Astrocyte of the spinal cord (primary cell): ENCODE measurements around the gene CLDN6.
"Not testable (repeated sequence)": the region's sequence is repeated elsewhere in the genome, so short reads cannot be mapped to it uniquely, and the experiment has no call there.

Experiments used
- DNase-seq: peaks from one replicate; pipeline ENCODE4 v3.0.0; 2011; ENCODE audit warnings: low read depth, low spot score
- H3K4me3 ChIP-seq: 2 replicates; pipeline ENCODE4 v1.5.1; 2011; ENCODE audit warnings: low read depth, mild to moderate bottlenecking, low read length, moderate library complexity
- in situ Hi-C: cut with HindIII; loops from 2 replicates; pipeline ENCODE4 v1.10.0; 2017; ENCODE audit warnings: low sequenced_read_pairs
- TF ChIP-seq, protein P1 (sequence below): IDR thresholded peaks from 2 replicates; pipeline ENCODE4 v1.5.1; 2012; ENCODE audit warnings: low read depth, mild to moderate bottlenecking, low read length, inconsistent platforms

CLDN6 gene

DNA sequence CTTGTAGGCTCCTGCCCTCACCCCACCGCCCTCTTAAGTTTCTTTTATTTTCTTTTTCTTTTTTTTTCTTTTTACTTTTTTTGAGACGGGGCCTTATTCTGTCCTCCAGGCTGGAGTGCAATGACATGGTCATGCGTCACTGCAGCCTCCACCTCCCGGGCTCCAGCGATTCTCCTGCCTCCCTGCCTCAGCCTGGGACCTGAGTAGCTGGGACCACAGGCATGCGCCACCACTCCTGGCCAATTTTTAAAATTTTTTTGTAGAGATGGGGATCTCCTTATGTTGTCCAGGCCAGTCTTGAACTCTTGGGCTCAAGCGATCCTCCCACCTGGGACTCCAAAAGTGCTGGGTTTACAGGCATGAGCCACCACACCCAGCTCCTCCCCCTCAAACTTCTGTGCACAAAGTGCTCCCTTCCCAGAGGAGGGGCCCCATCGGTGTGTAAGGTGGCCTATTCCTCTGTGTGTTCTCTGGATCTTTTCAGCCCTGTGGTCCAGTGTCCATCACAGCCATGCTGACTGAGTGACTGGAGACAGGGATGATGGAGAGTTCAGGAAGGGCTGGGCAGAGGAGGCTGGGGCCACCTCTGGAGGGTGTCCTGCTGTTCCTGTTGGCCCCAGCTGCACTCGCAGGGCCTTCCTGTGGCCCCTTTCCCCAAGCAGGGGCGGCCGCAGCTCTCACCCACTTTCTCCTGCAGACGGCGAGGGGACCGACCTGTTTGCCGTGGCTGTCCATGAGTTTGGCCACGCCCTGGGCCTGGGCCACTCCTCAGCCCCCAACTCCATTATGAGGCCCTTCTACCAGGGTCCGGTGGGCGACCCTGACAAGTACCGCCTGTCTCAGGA, 38.6 kb upstream of the CLDN6 start:
- DNase-seq, result no peak
- in situ Hi-C loops, result no loop called here
- no peak overlapping the region for H3K4me3 ChIP-seq
- TF ChIP-seq, protein P1, sequence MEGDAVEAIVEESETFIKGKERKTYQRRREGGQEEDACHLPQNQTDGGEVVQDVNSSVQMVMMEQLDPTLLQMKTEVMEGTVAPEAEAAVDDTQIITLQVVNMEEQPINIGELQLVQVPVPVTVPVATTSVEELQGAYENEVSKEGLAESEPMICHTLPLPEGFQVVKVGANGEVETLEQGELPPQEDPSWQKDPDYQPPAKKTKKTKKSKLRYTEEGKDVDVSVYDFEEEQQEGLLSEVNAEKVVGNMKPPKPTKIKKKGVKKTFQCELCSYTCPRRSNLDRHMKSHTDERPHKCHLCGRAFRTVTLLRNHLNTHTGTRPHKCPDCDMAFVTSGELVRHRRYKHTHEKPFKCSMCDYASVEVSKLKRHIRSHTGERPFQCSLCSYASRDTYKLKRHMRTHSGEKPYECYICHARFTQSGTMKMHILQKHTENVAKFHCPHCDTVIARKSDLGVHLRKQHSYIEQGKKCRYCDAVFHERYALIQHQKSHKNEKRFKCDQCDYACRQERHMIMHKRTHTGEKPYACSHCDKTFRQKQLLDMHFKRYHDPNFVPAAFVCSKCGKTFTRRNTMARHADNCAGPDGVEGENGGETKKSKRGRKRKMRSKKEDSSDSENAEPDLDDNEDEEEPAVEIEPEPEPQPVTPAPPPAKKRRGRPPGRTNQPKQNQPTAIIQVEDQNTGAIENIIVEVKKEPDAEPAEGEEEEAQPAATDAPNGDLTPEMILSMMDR, result no peak

DNA sequence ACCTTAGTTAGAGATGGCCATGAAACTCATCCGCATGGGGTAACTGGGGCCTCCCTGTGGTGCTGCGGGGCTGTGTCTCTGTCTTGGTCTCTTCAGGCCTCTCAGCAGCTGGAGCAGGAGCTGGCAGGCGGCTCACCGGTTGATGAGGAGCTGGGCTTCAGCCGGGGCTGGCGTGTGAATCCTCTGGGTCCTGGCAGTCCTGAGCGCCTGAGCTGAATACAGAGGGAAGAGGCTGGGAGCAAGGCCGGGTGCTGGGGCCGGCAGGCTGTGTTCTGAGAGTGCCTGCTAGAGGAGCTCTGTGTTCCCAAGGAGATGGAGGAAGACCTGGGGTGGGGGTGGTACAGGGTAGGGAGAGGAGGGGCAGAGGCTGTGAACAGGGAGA, 37.7 kb upstream of the CLDN6 start:
- in situ Hi-C loops, DNase-seq, H3K4me3 ChIP-seq: not testable (repeated sequence)

DNA sequence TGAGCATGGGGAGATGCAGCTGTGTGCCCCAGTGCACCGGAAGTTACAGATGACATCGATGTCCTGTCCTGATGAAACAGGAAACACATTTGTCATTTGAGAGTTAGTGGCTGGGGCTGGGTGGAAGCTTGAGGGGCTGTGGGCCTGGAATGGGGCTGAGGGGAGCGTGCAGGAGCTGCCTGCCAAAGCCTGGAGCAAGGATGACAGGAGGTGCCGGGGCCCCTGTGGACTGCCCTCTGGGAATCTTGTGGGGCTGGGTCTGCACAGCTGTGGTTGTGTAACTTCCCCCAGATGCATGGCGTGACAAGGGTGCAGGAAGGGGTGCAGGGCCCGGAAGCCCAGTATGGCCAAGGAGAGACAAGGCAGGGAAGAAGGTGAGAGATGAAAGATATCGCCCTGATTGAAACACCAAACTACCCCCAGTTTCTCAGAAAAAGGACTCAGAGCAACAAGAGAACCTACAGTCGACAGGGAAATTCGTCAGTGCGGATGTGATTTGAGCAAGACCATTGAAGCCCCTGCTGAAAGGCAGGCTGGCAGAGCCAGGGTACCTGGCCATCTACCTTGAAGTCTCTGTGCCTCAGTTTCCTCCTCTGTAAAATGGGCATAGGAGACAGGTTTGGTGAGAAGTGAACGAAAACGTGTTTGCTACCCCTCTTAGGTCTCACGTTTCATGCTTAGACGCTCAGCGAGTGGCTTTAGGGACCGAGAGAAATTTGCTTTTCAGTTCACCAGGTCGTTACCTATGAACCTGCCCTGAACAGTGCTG, 37.2 kb upstream of the CLDN6 start:
- DNase-seq, result no peak
- TF ChIP-seq, protein P1, result no peak
- H3K4me3 ChIP-seq, result no peak overlapping the region
- in situ Hi-C loops, result no loop called here

DNA sequence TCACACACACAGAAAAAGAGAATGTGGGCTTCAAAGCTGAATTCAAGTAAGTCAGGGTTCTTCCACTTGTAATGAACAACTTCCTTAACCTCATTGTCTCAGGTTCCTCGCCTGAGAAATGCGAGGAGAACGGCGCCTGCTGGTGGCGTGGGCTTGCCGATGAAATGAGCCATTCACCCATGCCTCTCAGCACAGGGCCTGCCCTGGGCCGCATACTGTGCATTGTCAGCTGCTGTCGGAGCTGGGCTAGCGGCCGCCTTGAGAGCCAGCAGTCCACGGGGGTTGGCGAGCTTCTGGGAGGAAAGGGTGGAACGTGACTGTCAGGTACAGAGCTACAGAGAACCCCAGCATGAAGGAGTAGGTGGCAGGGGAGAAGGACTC, 35.3 kb upstream of the CLDN6 start:
- in situ Hi-C loops, result not testable (repeated sequence)

DNA sequence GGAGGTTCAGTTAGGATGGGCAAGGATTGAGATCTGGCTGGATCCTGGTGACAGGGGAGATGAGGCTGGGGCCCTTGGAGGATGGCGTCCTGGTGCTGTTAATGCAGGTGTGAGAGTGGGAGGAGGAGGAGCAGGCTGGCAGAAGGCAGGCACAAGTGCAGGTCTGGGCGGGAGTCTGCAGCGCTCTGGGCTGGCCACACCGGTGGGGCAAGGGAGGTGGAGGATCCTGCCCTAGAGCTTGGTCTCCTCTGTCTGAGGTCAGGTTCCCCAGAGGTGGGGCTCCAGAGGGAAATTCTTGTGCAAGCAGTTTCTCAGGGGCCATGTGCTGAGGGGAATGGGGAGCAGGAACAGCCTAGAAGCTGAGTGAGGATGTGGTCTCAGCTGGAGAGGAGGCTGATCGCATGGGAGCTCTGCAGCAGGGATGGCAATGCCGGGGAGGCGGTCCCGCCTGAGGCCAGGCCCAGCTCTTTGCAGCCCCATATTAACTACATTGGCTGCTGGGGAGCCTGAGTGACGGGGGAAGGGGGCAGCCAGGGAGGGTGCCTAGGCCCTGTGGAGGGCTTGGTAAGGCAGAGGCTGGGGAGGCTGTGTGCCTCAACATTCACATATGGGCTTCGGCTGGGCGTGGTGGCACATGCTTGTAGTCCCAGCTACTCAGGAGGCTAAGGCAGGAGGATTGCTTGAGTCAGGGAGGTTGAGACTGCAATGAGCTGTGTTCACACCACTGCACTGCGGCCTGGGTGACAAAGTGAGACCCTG, 34.8 kb upstream of the CLDN6 start:
- H3K4me3 ChIP-seq, DNase-seq, in situ Hi-C loops: not testable (repeated sequence)

More for the DNA sequence above, 35.3 kb upstream of the CLDN6 start:
- not testable (repeated sequence) for DNase-seq, H3K4me3 ChIP-seq

DNA sequence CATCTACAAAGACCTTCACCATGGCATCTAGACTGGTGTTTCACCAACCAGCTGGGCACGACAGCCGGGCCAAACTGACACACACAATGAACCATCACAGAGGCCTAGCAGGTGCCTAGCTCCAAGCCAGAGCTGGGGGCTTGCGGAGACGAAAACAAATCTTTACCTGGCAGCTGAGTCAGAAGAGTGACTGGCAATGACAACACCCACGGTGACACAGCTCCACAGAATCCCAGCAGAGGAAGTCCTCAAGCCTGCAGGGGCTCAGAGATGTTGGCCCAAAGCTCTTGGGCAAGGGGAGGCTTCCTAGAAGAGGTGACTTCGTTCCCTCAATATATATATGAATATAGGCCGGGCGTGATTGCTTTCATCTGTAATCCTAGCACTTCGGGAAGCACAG, 33.5 kb upstream of the CLDN6 start:
- TF ChIP-seq, protein P1, result no peak
- in situ Hi-C loops, result no loop called here
- DNase-seq, result no peak
- no peak overlapping the region for H3K4me3 ChIP-seq

DNA sequence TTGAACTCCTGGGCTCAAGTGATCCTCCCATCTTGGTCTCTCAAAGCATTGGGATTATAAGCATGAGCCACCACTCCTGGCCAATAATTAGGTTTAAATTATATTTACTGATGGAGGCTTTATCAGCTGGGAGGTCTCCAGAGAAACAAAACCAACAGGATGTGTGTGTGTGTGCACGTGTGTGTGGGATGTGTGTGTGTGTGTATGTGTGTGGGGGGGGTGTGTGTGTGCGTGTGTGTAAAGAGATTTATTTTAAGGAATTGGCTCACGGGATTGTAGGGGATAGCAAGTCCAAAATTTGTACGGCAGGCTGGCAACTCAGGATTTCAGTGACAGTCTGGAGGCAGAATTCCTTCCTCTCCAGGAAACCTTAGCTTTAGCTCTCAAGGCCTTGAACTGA, 33.0 kb upstream of the CLDN6 start:
- no peak for DNase-seq
- no peak overlapping the region for H3K4me3 ChIP-seq
- TF ChIP-seq, protein P1, result no peak
- in situ Hi-C loops, result no loop called here

DNA sequence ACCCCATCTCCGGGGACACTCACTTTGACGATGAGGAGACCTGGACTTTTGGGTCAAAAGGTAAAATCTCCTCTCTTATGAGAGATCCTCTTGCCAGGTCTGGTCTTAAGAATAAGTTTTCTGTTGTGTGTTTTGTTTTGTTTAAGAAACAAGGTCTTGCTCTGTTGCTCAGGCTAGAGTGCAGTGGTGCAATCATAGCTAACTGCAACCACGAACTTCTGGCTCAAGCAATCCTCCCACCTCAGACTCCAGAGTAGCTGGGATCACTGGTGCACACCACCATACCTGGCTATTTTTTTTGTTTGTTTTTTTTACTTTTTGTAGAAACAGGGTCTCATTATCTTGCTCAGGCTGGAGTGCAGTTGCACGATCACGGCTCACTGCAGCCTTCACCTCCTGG, 32.5 kb upstream of the CLDN6 start:
- in situ Hi-C loops, result no loop called here
- TF ChIP-seq, protein P1, result no peak
- DNase-seq, result no peak
- no peak overlapping the region for H3K4me3 ChIP-seq
